ENCODE measurements around the gene NIPSNAP2. TPM values are rescaled to one million over a fixed set of nuclear protein-coding genes. Genes with fewer than 3 reads are reported as not detected.
"Not testable (repeated sequence)": the region's sequence is repeated elsewhere in the genome, so short reads cannot be mapped to it uniquely, and the experiment has no call there.

Gene NIPSNAP2
- polyA plus RNA-seq, 1 donor: 90.7 TPM

DNA sequence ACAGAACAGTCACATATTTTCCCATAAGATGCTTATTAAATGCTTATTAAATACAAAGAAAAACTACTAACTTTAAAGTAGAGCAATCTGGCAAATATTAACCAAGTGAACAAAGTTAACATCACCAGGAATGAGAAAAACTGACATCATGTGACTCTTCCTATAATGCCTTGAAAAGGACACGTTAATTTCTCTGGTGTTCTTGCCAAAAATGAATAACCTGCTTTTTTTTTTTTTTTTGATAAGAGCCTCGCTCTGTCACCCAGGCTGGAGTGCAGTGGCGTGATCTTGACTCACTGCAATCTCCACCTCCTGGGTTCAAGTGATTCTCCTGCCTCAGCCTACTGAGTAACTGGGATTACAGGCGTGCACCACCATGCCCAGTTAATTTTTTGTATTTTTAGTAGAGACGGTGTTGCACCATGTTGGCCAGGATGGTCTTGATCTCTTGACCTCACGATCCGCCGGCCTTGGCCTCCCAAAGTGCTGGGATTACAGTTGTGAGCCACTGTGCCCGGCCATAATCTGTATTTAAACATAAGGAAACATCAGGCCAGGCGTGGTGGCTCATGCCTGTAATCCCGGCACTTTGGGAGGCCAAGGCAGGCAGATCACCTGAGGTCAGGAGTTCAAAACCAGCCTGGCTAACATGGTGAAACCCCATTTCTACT is 83.2 kb downstream of the NIPSNAP2 start:
- not testable (repeated sequence) for DNase-seq

DNA sequence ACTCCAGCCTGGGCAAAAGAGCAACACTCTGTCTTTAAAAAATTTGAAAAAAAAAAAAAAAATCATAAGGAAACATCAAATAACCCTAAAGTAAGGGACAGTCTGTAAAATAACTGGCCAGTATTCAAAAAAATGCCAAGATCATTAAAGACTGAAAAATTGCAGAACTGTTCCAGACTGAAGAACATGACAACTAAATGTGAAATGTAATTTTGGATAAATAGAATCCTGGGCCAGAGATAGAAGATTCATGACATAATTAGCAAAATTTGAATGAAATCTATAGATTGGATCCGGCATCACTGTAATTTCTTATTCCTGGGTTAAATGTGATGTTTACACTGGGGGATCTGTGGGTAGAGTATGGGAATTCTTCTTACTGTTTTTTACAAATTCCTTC is 83.9 kb downstream of the NIPSNAP2 start:
- no peak for DNase-seq

DNA sequence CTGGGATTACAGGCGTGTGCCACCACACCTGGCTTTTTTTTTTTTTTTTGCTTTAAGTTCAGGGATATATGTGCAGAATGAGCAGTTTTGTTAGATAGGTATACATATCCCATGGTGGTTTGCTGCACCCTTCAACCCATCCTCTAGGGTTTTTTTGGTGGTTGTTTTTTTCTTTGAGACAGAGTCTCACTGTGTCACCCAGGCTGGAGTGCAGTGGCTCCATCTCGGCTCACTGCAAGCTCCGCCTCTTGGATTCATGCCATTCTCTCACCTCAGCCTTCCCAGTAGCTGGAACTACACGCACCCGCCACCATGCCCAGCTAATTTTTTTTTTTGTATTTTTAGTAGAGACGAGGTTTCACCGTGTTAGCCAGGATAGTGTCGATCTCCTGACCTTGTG is 84.4 kb downstream of the NIPSNAP2 start:
- DNase-seq: not testable (repeated sequence)

Other genes with a start within 250 kb of the NIPSNAP2 start
- gene SEPTIN14, start 101.8 kb upstream of the NIPSNAP2 start, polyA plus RNA-seq (ENCODE audit: insufficient read length): 0.19 TPM
- 9.5 TPM for gene ZNF713, start 77.1 kb upstream of the NIPSNAP2 start, polyA plus RNA-seq (ENCODE audit: insufficient read length)
- gene MRPS17, start 12.7 kb upstream of the NIPSNAP2 start, polyA plus RNA-seq (ENCODE audit: insufficient read length): 10.7 TPM
- gene PSPH, start 86.9 kb downstream of the NIPSNAP2 start, polyA plus RNA-seq (ENCODE audit: insufficient read length): 16.2 TPM
- 130 TPM for gene CCT6A, start 87.2 kb downstream of the NIPSNAP2 start, polyA plus RNA-seq (ENCODE audit: insufficient read length)
- gene SUMF2, start 99.7 kb downstream of the NIPSNAP2 start, polyA plus RNA-seq (ENCODE audit: insufficient read length): 60.2 TPM
- 55.4 TPM for gene PHKG1, start 128.4 kb downstream of the NIPSNAP2 start, polyA plus RNA-seq (ENCODE audit: insufficient read length)
- 238 TPM for gene CHCHD2, start 141.9 kb downstream of the NIPSNAP2 start, polyA plus RNA-seq (ENCODE audit: insufficient read length)
- gene NUPR2, start 151.8 kb downstream of the NIPSNAP2 start, polyA plus RNA-seq (ENCODE audit: insufficient read length): not detected

Measured in hindlimb muscle (tissue), 1 donor.